Stimulated activated CD8-positive, alpha-beta memory T cell treated with anti-CD3 and anti-CD28 coated beads, Interleukin-15, amount 100 ng/mL, for 24 hours (primary cell): ENCODE measurements around the gene TMEM59.

Experiments used
- DNase-seq: peaks from one replicate; pipeline ENCODE4 v3.0.0-alpha.2; 2020; ENCODE audit warnings: low read depth

The TMEM59 gene

GRCh38 chr1:53982034-53982762 lies 70.8 kb downstream of the TMEM59 start:
- no peak for DNase-seq

DNA sequence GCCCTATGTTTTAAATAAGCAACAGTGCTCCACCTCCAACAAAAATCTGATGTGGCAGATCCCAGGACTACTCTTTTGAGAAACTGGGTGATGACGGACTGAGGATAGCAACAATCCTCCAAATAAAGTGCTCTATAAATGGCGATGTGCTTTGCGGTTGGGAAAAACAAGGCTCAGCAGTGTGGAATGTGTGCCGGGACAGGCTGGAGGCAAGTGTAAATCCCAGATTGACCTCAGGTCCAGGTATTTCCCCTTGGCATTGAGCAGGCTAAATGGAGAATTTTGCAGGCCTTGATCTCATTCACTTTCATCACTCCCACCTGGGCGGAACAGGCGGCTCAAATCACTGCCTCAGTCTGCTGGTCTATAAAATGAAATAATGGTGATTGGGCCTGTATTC lies 71.8 kb downstream of the TMEM59 start:
- no peak for DNase-seq

- no peak for DNase-seq
Observed at GRCh38 chr1:53979712-53980450, 73.1 kb downstream of the TMEM59 start.
